Measurements from ENCODE around the gene ESAM. TPM values are rescaled to one million over a fixed set of nuclear protein-coding genes. Genes with fewer than 3 reads are reported as not detected.
A peak's percentile ranks its signal among the peaks of the same experiment; 100 is the strongest.

The ESAM gene
- polyA plus RNA-seq, 1 experiment, result 0.06 TPM

GRCh38 chr11:124763156-124763947 lies 1.3 kb upstream of the ESAM start:
- POLR2A ChIA-PET, result interaction anchor here (1.2 kb wide), 1 partner anchor 38 kb away, joined by 3 read pairs; no protein-coding TSS in a partner anchor
- CTCF ChIA-PET, result interaction anchor here (0.6 to 6.1 kb wide), 41 partner anchors 8 to 657 kb away, joined by 3 to 93 read pairs (median 4); partner anchors contain the start of genes NRGN and VSIG2
- TF ChIP-seq CTCF (IDR thresholded peaks at IDR 0.05; ENCODE audit: low read depth, low read length), result peak; percentile 85
- Histone ChIP-seq H3K27me3 (ENCODE audit: control insufficient read depth, insufficient read depth, low read length) (peaks cover 21% of the 10 kb centered on the region), H3K9me3 (ENCODE audit: control insufficient read depth, insufficient read depth, low read length) (peaks cover 6% of the 10 kb centered on the region; the same call in 1 of the 2 replicates), H3K27ac (ENCODE audit: low read depth, low read length) (peak overlapping the region; percentile 11), H3K4me3 (ENCODE audit: low read depth, low read length) (peak overlapping the region; percentile 57)
- no peak for DNase-seq (ENCODE audit: low read depth, low spot score)

GRCh38 chr11:124762624-124763155 lies 600 bp upstream of the ESAM start:
- peak overlapping the region; percentile 57 for H3K4me3 ChIP-seq (ENCODE audit: low read depth, low read length)
- H3K9me3 ChIP-seq (ENCODE audit: control insufficient read depth, insufficient read depth, low read length), result peaks cover 6% of the 10 kb centered on the region; the same call in 1 of the 2 replicates
- ChIA-PET CTCF (interaction anchor here (0.7 to 6.1 kb wide), 24 partner anchors 9 to 119 kb away, joined by 3 to 93 read pairs (median 8); partner anchors contain the start of genes NRGN and VSIG2), POLR2A (no interaction called here)
- H3K27ac ChIP-seq (ENCODE audit: low read depth, low read length), result no peak overlapping the region
- H3K27me3 ChIP-seq (ENCODE audit: control insufficient read depth, insufficient read depth, low read length), result peaks cover 21% of the 10 kb centered on the region
- no peak for TF ChIP-seq CTCF (IDR thresholded peaks at IDR 0.05; ENCODE audit: low read depth, low read length)
- no peak for DNase-seq (ENCODE audit: low read depth, low spot score)

GRCh38 chr11:124761301-124762104 lies 587 bp downstream of the ESAM start:
- Histone ChIP-seq H3K4me3 (ENCODE audit: low read depth, low read length) (no peak overlapping the region), H3K27ac (ENCODE audit: low read depth, low read length) (no peak overlapping the region), H3K27me3 (ENCODE audit: control insufficient read depth, insufficient read depth, low read length) (peaks cover 24% of the 10 kb centered on the region), H3K9me3 (ENCODE audit: control insufficient read depth, insufficient read depth, low read length) (peaks cover 6% of the 10 kb centered on the region; the same call in 1 of the 2 replicates)
- no peak for TF ChIP-seq CTCF (IDR thresholded peaks at IDR 0.05; ENCODE audit: low read depth, low read length)
- DNase-seq (ENCODE audit: low read depth, low spot score), result no peak
- ChIA-PET POLR2A (no interaction called here), CTCF (interaction anchor here (0.6 to 6.1 kb wide), 14 partner anchors 8 to 404 kb away, joined by 3 to 93 read pairs (median 10); partner anchors contain the start of genes NRGN and VSIG2)

GRCh38 chr11:124760806-124761205 lies 1.3 kb downstream of the ESAM start:
- Histone ChIP-seq H3K27ac (ENCODE audit: low read depth, low read length) (no peak overlapping the region), H3K27me3 (ENCODE audit: control insufficient read depth, insufficient read depth, low read length) (peaks cover 24% of the 10 kb centered on the region), H3K9me3 (ENCODE audit: control insufficient read depth, insufficient read depth, low read length) (peaks cover 6% of the 10 kb centered on the region; the same call in 1 of the 2 replicates), H3K4me3 (ENCODE audit: low read depth, low read length) (no peak overlapping the region)
- no peak for DNase-seq (ENCODE audit: low read depth, low spot score)
- no peak for TF ChIP-seq CTCF (IDR thresholded peaks at IDR 0.05; ENCODE audit: low read depth, low read length)
- ChIA-PET CTCF (interaction anchor here (0.6 to 6.1 kb wide), 9 partner anchors 15 to 345 kb away, joined by 3 to 93 read pairs (median 6); no protein-coding TSS in a partner anchor), POLR2A (no interaction called here)

All from AG04450 (cell line).